ENCODE results near the gene SHC2. TPM values are rescaled to one million over a fixed set of nuclear protein-coding genes. Genes with fewer than 3 reads are reported as not detected.
"Not testable (repeated sequence)": the region's sequence is repeated elsewhere in the genome, so short reads cannot be mapped to it uniquely, and the experiment has no call there.

Gene SHC2
- total RNA-seq, 1 experiment from 2014 or later: 1.1 TPM

GRCh38 chr19:387777-388176 lies 73.1 kb downstream of the SHC2 start:
- DNase-seq (ENCODE audit: low spot score): no peak
- CTCF ChIA-PET: no interaction called here
- H3K4me3 ChIP-seq (ENCODE audit: low read depth, low read length, poor library complexity, severe bottlenecking): no peak overlapping the region
- no peaks in the 10 kb centered on the region for H3K27me3 ChIP-seq (replicated peaks; ENCODE audit: insufficient read depth, low read depth, low read length, poor library complexity)
- no peaks in the 10 kb centered on the region for H3K4me1 ChIP-seq (ENCODE audit: insufficient read depth, low read length, poor library complexity, severe bottlenecking)
- TF ChIP-seq, protein P1, sequence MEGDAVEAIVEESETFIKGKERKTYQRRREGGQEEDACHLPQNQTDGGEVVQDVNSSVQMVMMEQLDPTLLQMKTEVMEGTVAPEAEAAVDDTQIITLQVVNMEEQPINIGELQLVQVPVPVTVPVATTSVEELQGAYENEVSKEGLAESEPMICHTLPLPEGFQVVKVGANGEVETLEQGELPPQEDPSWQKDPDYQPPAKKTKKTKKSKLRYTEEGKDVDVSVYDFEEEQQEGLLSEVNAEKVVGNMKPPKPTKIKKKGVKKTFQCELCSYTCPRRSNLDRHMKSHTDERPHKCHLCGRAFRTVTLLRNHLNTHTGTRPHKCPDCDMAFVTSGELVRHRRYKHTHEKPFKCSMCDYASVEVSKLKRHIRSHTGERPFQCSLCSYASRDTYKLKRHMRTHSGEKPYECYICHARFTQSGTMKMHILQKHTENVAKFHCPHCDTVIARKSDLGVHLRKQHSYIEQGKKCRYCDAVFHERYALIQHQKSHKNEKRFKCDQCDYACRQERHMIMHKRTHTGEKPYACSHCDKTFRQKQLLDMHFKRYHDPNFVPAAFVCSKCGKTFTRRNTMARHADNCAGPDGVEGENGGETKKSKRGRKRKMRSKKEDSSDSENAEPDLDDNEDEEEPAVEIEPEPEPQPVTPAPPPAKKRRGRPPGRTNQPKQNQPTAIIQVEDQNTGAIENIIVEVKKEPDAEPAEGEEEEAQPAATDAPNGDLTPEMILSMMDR (conservative IDR thresholded peaks at IDR 0.05; ENCODE audit: low read depth, low read length): no peak
- TF ChIP-seq EZH2 (IDR thresholded peaks at IDR 0.05; ENCODE audit: borderline replicate concordance, low read depth, low read length, poor library complexity, severe bottlenecking): no peak
- H3K36me3 ChIP-seq (ENCODE audit: insufficient read depth, low read length, poor library complexity, severe bottlenecking): no peaks in the 10 kb centered on the region
- no TSS peak for BruUV-seq (replicated peaks)
- H3K9me3 ChIP-seq (ENCODE audit: low read depth, low read length, poor library complexity, severe bottlenecking): no peaks in the 10 kb centered on the region
- intact Hi-C loops (cut with micrococcal nuclease; ENCODE audit: unreplicated experiment): no loop called here
- no peak overlapping the region for H3K27ac ChIP-seq (ENCODE audit: low read depth, low read length, poor library complexity, severe bottlenecking)
- POLR2A ChIA-PET (ENCODE audit: low non-redundant PET): no interaction called here

DNA sequence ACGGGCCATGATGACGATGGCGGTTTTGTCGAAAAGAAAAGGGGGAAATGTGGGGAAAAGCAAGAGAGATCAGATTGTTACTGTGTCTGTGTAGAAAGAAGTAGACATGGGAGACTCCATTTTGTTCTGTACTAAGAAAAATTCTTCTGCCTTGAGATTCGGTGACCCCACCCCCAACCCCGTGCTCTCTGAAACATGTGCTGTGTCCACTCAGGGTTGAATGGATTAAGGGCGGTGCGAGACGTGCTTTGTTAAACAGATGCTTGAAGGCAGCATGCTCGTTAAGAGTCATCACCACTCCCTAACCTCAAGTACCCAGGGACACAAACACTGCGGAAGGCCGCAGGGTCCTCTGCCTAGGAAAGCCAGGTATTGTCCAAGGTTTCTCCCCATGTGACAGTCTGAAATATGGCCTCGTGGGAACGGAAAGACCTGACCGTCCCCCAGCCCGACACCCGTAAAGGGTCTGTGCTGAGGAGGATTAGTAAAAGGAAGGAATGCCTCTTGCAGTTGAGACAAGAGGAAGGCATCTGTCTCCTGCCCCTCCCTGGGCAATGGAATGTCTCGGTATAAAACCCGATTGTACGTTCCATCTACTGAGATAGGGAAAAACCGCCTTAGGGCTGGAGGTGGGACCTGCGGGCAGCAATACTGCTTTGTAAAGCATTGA lies 74.1 kb downstream of the SHC2 start:
- CTCF ChIA-PET; H3K36me3 ChIP-seq (ENCODE audit: insufficient read depth, low read length, poor library complexity, severe bottlenecking); H3K4me1 ChIP-seq (ENCODE audit: insufficient read depth, low read length, poor library complexity, severe bottlenecking); POLR2A ChIA-PET (ENCODE audit: low non-redundant PET); DNase-seq (ENCODE audit: low spot score); intact Hi-C loops (cut with micrococcal nuclease; ENCODE audit: unreplicated experiment); H3K27ac ChIP-seq (ENCODE audit: low read depth, low read length, poor library complexity, severe bottlenecking); H3K9me3 ChIP-seq (ENCODE audit: low read depth, low read length, poor library complexity, severe bottlenecking); BruUV-seq (replicated peaks); H3K4me3 ChIP-seq (ENCODE audit: low read depth, low read length, poor library complexity, severe bottlenecking); H3K27me3 ChIP-seq (replicated peaks; ENCODE audit: insufficient read depth, low read depth, low read length, poor library complexity): not testable (repeated sequence)

- DNase-seq (ENCODE audit: low spot score); H3K36me3 ChIP-seq (ENCODE audit: insufficient read depth, low read length, poor library complexity, severe bottlenecking); BruUV-seq (replicated peaks); H3K4me1 ChIP-seq (ENCODE audit: insufficient read depth, low read length, poor library complexity, severe bottlenecking); CTCF ChIA-PET; POLR2A ChIA-PET (ENCODE audit: low non-redundant PET); H3K4me3 ChIP-seq (ENCODE audit: low read depth, low read length, poor library complexity, severe bottlenecking); H3K9me3 ChIP-seq (ENCODE audit: low read depth, low read length, poor library complexity, severe bottlenecking); H3K27me3 ChIP-seq (replicated peaks; ENCODE audit: insufficient read depth, low read depth, low read length, poor library complexity); H3K27ac ChIP-seq (ENCODE audit: low read depth, low read length, poor library complexity, severe bottlenecking); intact Hi-C loops (cut with micrococcal nuclease; ENCODE audit: unreplicated experiment): not testable (repeated sequence)
- TF ChIP-seq, protein P1 (conservative IDR thresholded peaks at IDR 0.05; ENCODE audit: low read depth, low read length): peak; percentile 19; the same call in 1 of the 2 replicates
Measured at GRCh38 chr19:386189-386588, 74.6 kb downstream of the SHC2 start.

DNA sequence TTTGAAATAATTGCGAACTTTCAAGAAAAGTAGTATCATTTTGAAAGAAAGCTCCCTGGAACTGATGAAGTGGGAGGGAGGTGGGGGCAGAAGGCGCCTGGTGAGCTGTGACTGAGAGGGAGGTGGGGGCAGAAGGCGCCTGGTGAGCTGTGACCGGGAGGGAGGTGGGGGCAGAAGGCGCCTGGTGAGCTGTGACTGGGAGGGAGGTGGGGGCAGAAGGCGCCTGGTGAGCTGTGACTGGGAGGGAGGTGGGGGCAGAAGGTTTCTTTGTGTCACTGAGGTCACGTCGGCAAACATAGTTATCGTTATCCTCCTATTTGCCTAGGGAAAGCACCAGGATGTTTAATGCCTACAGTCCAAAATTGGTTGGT lies 76.0 kb downstream of the SHC2 start:
- Histone ChIP-seq H3K27me3 (replicated peaks; ENCODE audit: insufficient read depth, low read depth, low read length, poor library complexity) (no peaks in the 10 kb centered on the region), H3K9me3 (ENCODE audit: low read depth, low read length, poor library complexity, severe bottlenecking) (no peaks in the 10 kb centered on the region), H3K4me1 (ENCODE audit: insufficient read depth, low read length, poor library complexity, severe bottlenecking) (no peaks in the 10 kb centered on the region), H3K27ac (ENCODE audit: low read depth, low read length, poor library complexity, severe bottlenecking) (no peak overlapping the region), H3K4me3 (ENCODE audit: low read depth, low read length, poor library complexity, severe bottlenecking) (no peak overlapping the region), H3K36me3 (ENCODE audit: insufficient read depth, low read length, poor library complexity, severe bottlenecking) (no peaks in the 10 kb centered on the region)
- no peak for TF ChIP-seq EZH2 (IDR thresholded peaks at IDR 0.05; ENCODE audit: borderline replicate concordance, low read depth, low read length, poor library complexity, severe bottlenecking)
- ChIA-PET CTCF (interaction anchor here (1.5 kb wide), 1 partner anchor 122 kb away, joined by 16 read pairs; no protein-coding TSS in a partner anchor), POLR2A (ENCODE audit: low non-redundant PET) (no interaction called here)
- intact Hi-C loops (cut with micrococcal nuclease; ENCODE audit: unreplicated experiment): no loop called here
- no TSS peak for BruUV-seq (replicated peaks)
- DNase-seq (ENCODE audit: low spot score): no peak
